Uterus (tissue), 4 donors: ENCODE measurements around the gene METAP1D. TPM values are rescaled to one million over a fixed set of nuclear protein-coding genes. Genes with fewer than 3 reads are reported as not detected.

Experiments used
- DNase-seq, 2 donors: peaks; one replicate each; pipeline ENCODE4 v3.0.0-alpha.2; 2019 to 2020
- H3K27ac ChIP-seq, 2 donors: fragments of 200-600 bp; sonication (generic); 1 replicate in 1 of 2; 2 replicates in 1 of 2; pipeline ENCODE4 v1.5.1; 2016 to 2018
- H3K27me3 ChIP-seq, 2 donors: fragments of 200-600 bp; sonication (generic); one replicate each; pipeline ENCODE4 v1.5.1; 2018 to 2019; ENCODE audit warnings: control low read depth in 1 of 2
- H3K36me3 ChIP-seq, 2 donors: fragments of 200-600 bp; sonication (generic); one replicate each; pipeline ENCODE4 v1.5.1; 2019; ENCODE audit warnings: control low read depth in 1 of 2
- H3K4me1 ChIP-seq, 2 donors: fragments of 200-600 bp; sonication (generic); one replicate each; pipeline ENCODE4 v1.5.1; 2018 to 2019; ENCODE audit warnings: control low read depth in 1 of 2
- H3K4me3 ChIP-seq, 2 donors: fragments of 200-600 bp; sonication (generic); 1 replicate in 1 of 2; 2 replicates in 1 of 2; pipeline ENCODE4 v1.5.1; 2018 to 2019; ENCODE audit warnings: mild to moderate bottlenecking in 1 of 2
- H3K9me3 ChIP-seq, 2 donors: fragments of 200-600 bp; sonication (generic); one replicate each; pipeline ENCODE4 v1.5.1; 2019; ENCODE audit warnings: control low read depth in 1 of 2
- POLR2A ChIP-seq, 2 donors: fragments of 450-650 bp; IDR thresholded peaks; one replicate each; pipeline ENCODE4 v1.6.1; 2016; ENCODE audit warnings: antibody characterized with exemption in 2 of 2, mild to moderate bottlenecking in 1 of 2, moderate library complexity in 1 of 2
- intact Hi-C: fragments of 100-400 bp; cut with DNase I; formaldehyde crosslinking; loops from one replicate; pipeline ENCODE4 v1.15.1; 2023; ENCODE audit warnings: low total_unique reads
- total RNA-seq, 4 donors: library from RNA; depleted of rRNA in 3 of 4; stranded (reverse); fragments of >200 nt in 3 of 4; gene quantifications; one replicate each; pipeline versions ENCODE4 v1.1.0 to v1.2.4, GENCODE V29; 2014 to 2023
- TF ChIP-seq, protein P1 (sequence below), 4 experiments: fragments of 200-600 bp in 2 of 4; fragments of 450-650 bp in 2 of 4; sonication (generic) in 2 of 4; IDR thresholded peaks; one replicate each; pipeline ENCODE4 v1.5.1; 2016 to 2019; ENCODE audit warnings: antibody characterized with exemption in 4 of 4, mild to moderate bottlenecking in 2 of 4, moderate library complexity in 1 of 4
- donor health status: DM: yes; HTN: yes; CAD: no.

METAP1D gene
- total RNA-seq, 4 donors from 2014 or later: 7.9 to 38.2 (median 15.8) TPM

DNA sequence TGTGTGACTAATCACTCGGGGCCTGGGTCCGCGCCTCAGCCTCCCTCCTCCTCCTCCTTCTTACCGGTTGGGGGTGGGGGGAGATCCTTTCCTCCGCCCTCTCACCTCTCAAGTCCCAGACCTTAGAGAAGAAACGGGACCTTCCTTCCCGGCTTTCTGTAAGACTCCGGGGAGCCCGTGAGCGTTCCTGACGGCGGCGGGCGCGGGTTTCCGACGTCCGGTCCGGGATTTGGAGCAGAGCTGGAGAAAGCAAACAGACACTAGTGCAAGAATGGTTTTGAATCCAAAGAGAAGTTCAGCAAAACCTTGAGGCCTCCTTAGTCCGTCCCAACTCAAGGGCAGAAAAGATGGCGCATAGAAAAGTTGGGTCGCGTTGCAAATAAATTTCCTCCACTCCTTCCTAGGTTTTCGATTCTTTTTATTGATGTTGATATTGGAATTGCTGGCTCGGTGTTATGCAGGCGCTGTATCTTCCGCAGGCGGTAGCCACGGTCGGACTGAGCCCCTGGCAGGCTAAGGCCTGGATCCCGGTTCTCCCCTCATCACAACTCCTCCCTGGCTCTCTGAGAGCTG lies 87.5 kb downstream of the METAP1D start:
- H3K4me3 ChIP-seq: no peak overlapping the region
- intact Hi-C loops: no loop called here
- peaks cover 3 to 14% of the 10 kb centered on the region in 2 donors for H3K4me1 ChIP-seq
- no peak overlapping the region for H3K27ac ChIP-seq
- H3K36me3 ChIP-seq: no peaks in the 10 kb centered on the region
- H3K9me3 ChIP-seq: no peaks in the 10 kb centered on the region
- H3K27me3 ChIP-seq: peaks cover 74 to 96% of the 10 kb centered on the region in 2 donors
- no peak for DNase-seq
- TF ChIP-seq POLR2A (IDR thresholded peaks at IDR 0.05): no peak
- TF ChIP-seq, protein P1, sequence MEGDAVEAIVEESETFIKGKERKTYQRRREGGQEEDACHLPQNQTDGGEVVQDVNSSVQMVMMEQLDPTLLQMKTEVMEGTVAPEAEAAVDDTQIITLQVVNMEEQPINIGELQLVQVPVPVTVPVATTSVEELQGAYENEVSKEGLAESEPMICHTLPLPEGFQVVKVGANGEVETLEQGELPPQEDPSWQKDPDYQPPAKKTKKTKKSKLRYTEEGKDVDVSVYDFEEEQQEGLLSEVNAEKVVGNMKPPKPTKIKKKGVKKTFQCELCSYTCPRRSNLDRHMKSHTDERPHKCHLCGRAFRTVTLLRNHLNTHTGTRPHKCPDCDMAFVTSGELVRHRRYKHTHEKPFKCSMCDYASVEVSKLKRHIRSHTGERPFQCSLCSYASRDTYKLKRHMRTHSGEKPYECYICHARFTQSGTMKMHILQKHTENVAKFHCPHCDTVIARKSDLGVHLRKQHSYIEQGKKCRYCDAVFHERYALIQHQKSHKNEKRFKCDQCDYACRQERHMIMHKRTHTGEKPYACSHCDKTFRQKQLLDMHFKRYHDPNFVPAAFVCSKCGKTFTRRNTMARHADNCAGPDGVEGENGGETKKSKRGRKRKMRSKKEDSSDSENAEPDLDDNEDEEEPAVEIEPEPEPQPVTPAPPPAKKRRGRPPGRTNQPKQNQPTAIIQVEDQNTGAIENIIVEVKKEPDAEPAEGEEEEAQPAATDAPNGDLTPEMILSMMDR (IDR thresholded peaks at IDR 0.05): no peak

- no peak for DNase-seq
- Histone ChIP-seq H3K27me3 (peaks cover 73 to 96% of the 10 kb centered on the region in 2 donors), H3K4me3 (no peak overlapping the region), H3K27ac (no peak overlapping the region), H3K4me1 (peaks cover 3 to 14% of the 10 kb centered on the region in 2 donors), H3K9me3 (no peaks in the 10 kb centered on the region), H3K36me3 (no peaks in the 10 kb centered on the region)
- intact Hi-C loops: no loop called here
- no peak for TF ChIP-seq POLR2A (IDR thresholded peaks at IDR 0.05)
- TF ChIP-seq, protein P1 (IDR thresholded peaks at IDR 0.05): no peak
Observed at GRCh38 chr2:172087780-172088244, 88.1 kb downstream of the METAP1D start.

GRCh38 chr2:172088245-172089004 lies 88.7 kb downstream of the METAP1D start:
- Histone ChIP-seq H3K27me3 (peaks cover 73 to 96% of the 10 kb centered on the region in 2 donors), H3K4me3 (no peak overlapping the region), H3K36me3 (no peaks in the 10 kb centered on the region), H3K27ac (no peak overlapping the region), H3K9me3 (no peaks in the 10 kb centered on the region), H3K4me1 (peaks cover 3 to 14% of the 10 kb centered on the region in 2 donors)
- TF ChIP-seq, protein P1 (IDR thresholded peaks at IDR 0.05): no peak
- no peak for TF ChIP-seq POLR2A (IDR thresholded peaks at IDR 0.05)
- intact Hi-C loops: no loop called here
- DNase-seq: no peak

DNA sequence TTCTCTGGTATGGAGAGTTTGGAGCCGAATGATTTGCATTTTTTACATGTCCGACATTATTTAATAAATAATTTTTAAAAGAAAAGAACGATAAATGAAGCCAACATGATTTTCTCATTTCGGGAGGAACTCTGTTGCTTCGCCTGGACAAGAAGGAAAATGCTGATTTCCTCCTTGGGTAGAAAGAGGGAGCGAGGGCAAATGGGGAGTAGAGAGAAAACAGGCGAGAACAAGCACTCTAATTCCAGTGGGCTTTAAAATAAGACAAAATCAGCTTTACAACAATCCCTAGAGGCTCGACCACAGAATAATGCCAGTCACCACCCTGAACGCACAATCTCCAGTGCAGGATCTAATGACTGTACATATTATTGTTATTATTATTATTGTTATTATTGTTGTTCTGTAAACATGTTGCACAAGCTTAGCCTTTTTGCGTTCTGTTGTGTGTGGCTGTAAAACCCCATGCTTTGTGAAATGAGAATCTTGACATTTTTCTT lies 89.3 kb downstream of the METAP1D start:
- no peak for TF ChIP-seq POLR2A (IDR thresholded peaks at IDR 0.05)
- TF ChIP-seq, protein P1 (IDR thresholded peaks at IDR 0.05): no peak
- Histone ChIP-seq H3K4me1 (peaks cover 3 to 14% of the 10 kb centered on the region in 2 donors), H3K36me3 (no peaks in the 10 kb centered on the region), H3K4me3 (no peak overlapping the region), H3K27ac (no peak overlapping the region), H3K27me3 (peaks cover 75 to 96% of the 10 kb centered on the region in 2 donors), H3K9me3 (no peaks in the 10 kb centered on the region)
- no peak for DNase-seq
- intact Hi-C loops: no loop called here

GRCh38 chr2:172089633-172090032 lies 89.9 kb downstream of the METAP1D start:
- Histone ChIP-seq H3K4me1 (peaks cover 0 to 13% of the 10 kb centered on the region in 2 donors), H3K27me3 (peaks cover 76 to 96% of the 10 kb centered on the region in 2 donors), H3K4me3 (no peak overlapping the region), H3K27ac (no peak overlapping the region), H3K36me3 (no peaks in the 10 kb centered on the region), H3K9me3 (no peaks in the 10 kb centered on the region)
- no peak for TF ChIP-seq POLR2A (IDR thresholded peaks at IDR 0.05)
- TF ChIP-seq, protein P1 (IDR thresholded peaks at IDR 0.05): no peak
- no peak for DNase-seq
- intact Hi-C loops: no loop called here
